HG02678 (cell line): ENCODE results near the gene B4GALNT4.
A peak's percentile ranks its signal among the peaks of the same experiment; 100 is the strongest.
"Not testable (repeated sequence)": the region's sequence is repeated elsewhere in the genome, so short reads cannot be mapped to it uniquely, and the experiment has no call there.

Experiments used
- ATAC-seq: cut with Tn5 transposase; IDR thresholded peaks from one replicate; pipeline ENCODE4 v1.9.1; 2021; ENCODE audit warnings: mild to moderate bottlenecking, moderate library complexity; ENCODE audit not compliant: unreplicated experiment

Gene B4GALNT4

GRCh38 chr11:369336-370018 lies at the start of gene B4GALNT4:
Gene B4GALNT4 (plus strand): TSS chr11:369499. CDS start chr11:369804, 305 bp downstream.
- ATAC-seq: no peak

- ATAC-seq: not testable (repeated sequence)
These were observed 49.4 kb upstream of the B4GALNT4 start for GRCh38 chr11:319888-320273.

GRCh38 chr11:324156-324555 lies 45.1 kb upstream of the B4GALNT4 start:
- no peak for ATAC-seq

GRCh38 chr11:324593-325517 lies 44.4 kb upstream of the B4GALNT4 start:
- not testable (repeated sequence) for ATAC-seq

GRCh38 chr11:325796-326591 lies 43.3 kb upstream of the B4GALNT4 start:
- no peak for ATAC-seq

- no peak for ATAC-seq
These were observed 42.8 kb upstream of the B4GALNT4 start for GRCh38 chr11:326592-326841.

- peak; percentile 72 for ATAC-seq
These were observed 42.3 kb upstream of the B4GALNT4 start for GRCh38 chr11:326842-327580.

GRCh38 chr11:327581-327923 lies 41.7 kb upstream of the B4GALNT4 start:
- ATAC-seq: no peak

GRCh38 chr11:328012-328411 lies 41.3 kb upstream of the B4GALNT4 start:
- ATAC-seq: no peak

- ATAC-seq: not testable (repeated sequence)
These were observed 40.7 kb upstream of the B4GALNT4 start for GRCh38 chr11:328516-329100.

GRCh38 chr11:329886-330253 lies 39.4 kb upstream of the B4GALNT4 start:
- no peak for ATAC-seq

- ATAC-seq: no peak
These were observed 39.0 kb upstream of the B4GALNT4 start for GRCh38 chr11:330307-330693.

- no peak for ATAC-seq
These were observed 38.5 kb upstream of the B4GALNT4 start for GRCh38 chr11:330694-331357.

GRCh38 chr11:331358-332060 lies 37.8 kb upstream of the B4GALNT4 start:
- ATAC-seq: no peak

- ATAC-seq: no peak
These were observed 36.4 kb upstream of the B4GALNT4 start for GRCh38 chr11:332651-333480.

- ATAC-seq: not testable (repeated sequence)
These were observed 35.6 kb upstream of the B4GALNT4 start for GRCh38 chr11:333616-334263.

- no peak for ATAC-seq
These were observed 34.9 kb upstream of the B4GALNT4 start for GRCh38 chr11:334264-334994.
